ENCODE results near the gene MICALL1.
"Not testable (repeated sequence)": the region's sequence is repeated elsewhere in the genome, so short reads cannot be mapped to it uniquely, and the experiment has no call there.

MICALL1 gene

DNA sequence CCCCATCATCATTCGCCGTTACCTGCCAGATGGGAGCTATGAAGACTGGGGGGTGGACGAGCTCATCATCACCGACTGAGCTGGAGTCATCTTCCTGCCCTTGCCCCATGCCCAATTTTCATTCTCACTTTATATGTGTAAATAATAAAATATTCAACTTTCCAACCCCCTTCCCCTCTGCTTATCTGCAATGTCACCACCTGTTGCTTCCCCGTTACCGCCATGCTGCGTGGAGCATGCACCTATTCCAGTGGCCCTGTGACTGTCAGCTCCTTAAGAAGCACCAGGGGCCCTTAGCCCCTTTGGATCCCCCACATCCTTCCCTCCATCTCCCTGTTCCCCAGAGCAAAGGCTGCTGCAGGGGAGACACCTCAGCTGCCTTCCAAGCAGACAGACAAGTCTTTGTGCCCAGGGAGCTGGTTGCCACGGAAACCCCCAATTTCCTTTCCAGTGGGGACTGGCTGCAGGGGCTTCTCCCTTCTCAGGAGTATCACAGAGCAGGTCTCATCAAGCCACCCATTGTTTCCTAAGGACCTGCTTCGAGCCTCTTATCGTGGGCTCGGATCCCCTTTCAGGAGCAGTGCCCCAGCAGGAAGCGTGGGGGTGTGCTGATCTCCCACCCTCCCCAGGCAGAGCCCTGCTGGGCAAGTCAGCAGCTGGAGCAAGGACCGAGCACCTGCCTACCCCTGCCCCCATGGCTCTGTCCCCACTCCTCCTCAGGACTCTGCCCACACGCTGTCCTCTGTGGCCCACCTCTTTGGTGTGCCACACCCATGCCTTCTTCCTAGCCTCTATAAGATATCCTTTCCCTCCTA, 61.7 kb downstream of the MICALL1 start:
- H3K27ac ChIP-seq (ENCODE audit: low read length) = no peak overlapping the region

DNA sequence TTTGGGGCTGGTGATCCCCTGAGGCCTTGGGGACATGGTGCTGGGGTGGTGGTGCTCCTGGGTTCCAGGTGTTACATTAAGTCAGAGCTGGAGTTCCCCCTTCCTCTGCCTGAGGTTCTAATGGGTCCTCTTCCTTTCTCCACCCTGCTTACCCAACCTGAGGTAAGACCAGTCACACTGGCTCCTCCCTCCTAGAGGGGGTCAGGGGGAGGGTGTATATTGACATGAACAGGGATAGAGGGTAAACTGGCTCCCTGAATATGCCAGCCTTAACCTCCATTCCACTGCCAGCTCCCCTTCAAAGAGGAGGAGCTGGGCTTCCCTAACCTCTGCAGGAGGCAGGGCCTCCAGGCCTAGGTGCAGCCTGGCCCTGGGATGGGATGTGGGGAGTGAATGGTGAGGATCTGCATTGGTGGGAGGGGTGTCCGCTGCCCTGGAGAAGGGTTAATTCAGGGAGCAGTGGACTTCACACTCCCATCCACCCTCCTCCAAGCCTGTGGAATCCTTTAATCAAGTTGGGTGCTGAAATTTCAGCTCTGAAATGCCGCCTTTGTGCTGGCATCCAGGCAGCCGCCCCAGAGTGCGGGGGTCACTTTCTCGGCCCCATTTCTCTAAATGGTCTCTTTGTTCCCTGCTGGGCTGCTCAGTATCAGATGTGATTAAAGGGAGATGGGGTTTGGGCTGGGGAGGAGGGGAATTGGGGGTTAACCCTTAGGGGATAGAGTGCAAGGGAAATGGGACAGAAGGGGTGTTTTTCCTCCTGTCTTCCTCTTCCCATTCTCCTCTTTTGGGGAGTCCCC, 62.6 kb downstream of the MICALL1 start:
- Histone ChIP-seq H3K4me1 (ENCODE audit: control insufficient read depth in 1 of 2, insufficient read depth in 2 of 2, low read length in 2 of 2) (peaks cover 0 to 18% of the 10 kb centered on the region in 2 donors), H3K9me3 (ENCODE audit: control insufficient read depth in 1 of 2, low read length in 2 of 2) (no peaks in the 10 kb centered on the region), H3K27me3 (ENCODE audit: low read depth, low read length) (no peaks in the 10 kb centered on the region), H3K4me3 (ENCODE audit: low read depth in 1 of 2, low read length in 2 of 2) (no peak overlapping the region), H3K27ac (ENCODE audit: low read length) (no peak overlapping the region), H3K36me3 (ENCODE audit: control insufficient read depth in 1 of 2, insufficient read depth in 2 of 2, low read length in 2 of 2) (peaks cover 20 to 26% of the 10 kb centered on the region in 2 donors)

More for the DNA sequence above, 61.7 kb downstream of the MICALL1 start:
- peaks cover 23 to 34% of the 10 kb centered on the region in 2 donors for H3K36me3 ChIP-seq (ENCODE audit: control insufficient read depth in 1 of 2, insufficient read depth in 2 of 2, low read length in 2 of 2)
- H3K4me1 ChIP-seq (ENCODE audit: control insufficient read depth in 1 of 2, insufficient read depth in 2 of 2, low read length in 2 of 2) = peaks cover 0 to 17% of the 10 kb centered on the region in 2 donors
- no peaks in the 10 kb centered on the region for H3K27me3 ChIP-seq (ENCODE audit: low read depth, low read length)
- H3K4me3 ChIP-seq (ENCODE audit: low read depth in 1 of 2, low read length in 2 of 2) = no peak overlapping the region
- H3K9me3 ChIP-seq (ENCODE audit: control insufficient read depth in 1 of 2, low read length in 2 of 2) = no peaks in the 10 kb centered on the region

DNA sequence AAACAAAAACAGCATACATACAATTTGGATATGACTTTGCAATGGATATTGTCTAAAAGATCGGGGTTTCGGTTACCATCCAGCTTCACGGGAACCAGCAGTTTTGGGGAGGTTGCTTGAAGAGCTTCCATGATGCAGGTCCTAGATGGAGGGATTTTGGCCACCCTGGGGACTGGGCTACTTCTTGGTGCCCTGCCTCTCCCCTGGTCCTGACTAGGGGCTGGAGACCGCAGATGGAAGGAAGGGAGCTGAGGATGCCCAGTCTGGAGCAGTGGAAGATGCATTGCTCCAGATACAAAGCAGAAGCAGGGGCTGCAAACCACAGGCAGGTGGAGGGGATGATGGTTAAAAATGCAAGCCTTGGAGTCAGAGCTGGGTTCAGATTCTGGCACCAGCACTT, 64.8 kb downstream of the MICALL1 start:
- H3K9me3 ChIP-seq (ENCODE audit: control insufficient read depth in 1 of 2, low read length in 2 of 2) = no peaks in the 10 kb centered on the region
- H3K27me3 ChIP-seq (ENCODE audit: low read depth, low read length) = no peaks in the 10 kb centered on the region
- H3K4me1 ChIP-seq (ENCODE audit: control insufficient read depth in 1 of 2, insufficient read depth in 2 of 2, low read length in 2 of 2) = peaks cover 0 to 14% of the 10 kb centered on the region in 2 donors
- H3K36me3 ChIP-seq (ENCODE audit: control insufficient read depth in 1 of 2, insufficient read depth in 2 of 2, low read length in 2 of 2) = peaks cover 20 to 27% of the 10 kb centered on the region in 2 donors
- H3K27ac ChIP-seq (ENCODE audit: low read length) = no peak overlapping the region
- H3K4me3 ChIP-seq (ENCODE audit: low read depth in 1 of 2, low read length in 2 of 2) = no peak overlapping the region

DNA sequence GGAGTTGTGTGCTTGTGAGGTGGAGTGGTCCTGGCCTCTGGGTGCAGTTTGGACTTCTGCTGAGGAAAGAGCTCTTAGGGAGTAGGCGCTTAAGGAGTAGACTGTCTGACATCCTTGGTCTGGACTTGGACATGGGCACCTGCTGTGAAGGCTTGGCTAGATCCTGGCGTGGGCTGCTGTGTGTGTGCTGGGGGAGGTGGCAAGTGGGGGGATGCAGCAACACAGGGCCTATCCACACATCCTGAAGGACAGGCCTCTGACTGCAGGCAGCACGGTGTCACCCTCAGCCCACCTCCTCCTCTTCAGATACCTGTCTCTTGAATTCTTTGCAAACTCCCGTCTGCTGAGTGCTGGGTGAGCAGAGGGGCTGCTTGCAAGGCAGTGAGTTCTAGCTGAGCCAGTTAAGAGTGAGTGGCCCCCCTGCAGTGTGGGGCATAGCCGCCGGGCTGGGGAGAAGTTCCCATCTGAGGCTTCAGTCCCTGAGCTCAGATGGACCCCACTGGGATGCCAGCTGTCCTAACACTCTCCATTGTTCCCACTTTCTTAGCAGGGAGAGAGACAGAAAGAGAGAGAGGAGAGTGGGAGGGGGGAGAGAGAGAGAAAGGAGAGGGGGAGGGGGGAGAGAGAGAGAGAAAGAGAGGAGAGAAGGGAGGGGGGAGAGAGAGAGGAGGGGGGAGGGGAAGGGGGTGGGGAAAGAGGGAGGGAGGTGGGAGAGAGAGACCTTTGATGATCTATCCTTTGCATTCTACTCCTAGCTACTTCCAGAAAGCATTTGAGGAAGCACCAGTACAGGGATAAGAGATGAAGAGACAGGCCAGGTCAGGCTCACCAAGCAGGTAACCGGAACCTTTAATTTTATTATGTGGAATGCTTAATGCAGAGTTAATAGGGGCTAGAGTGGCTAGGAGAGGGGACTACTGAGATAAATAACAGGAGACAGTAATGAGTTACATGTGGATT, 65.7 kb downstream of the MICALL1 start:
- Histone ChIP-seq H3K4me3 (ENCODE audit: low read depth in 1 of 2, low read length in 2 of 2) (no peak overlapping the region), H3K27ac (ENCODE audit: low read length) (no peak overlapping the region), H3K36me3 (ENCODE audit: control insufficient read depth in 1 of 2, insufficient read depth in 2 of 2, low read length in 2 of 2) (peaks cover 17 to 31% of the 10 kb centered on the region in 2 donors), H3K9me3 (ENCODE audit: control insufficient read depth in 1 of 2, low read length in 2 of 2) (no peaks in the 10 kb centered on the region), H3K4me1 (ENCODE audit: control insufficient read depth in 1 of 2, insufficient read depth in 2 of 2, low read length in 2 of 2) (peaks cover 0 to 7% of the 10 kb centered on the region in 2 donors), H3K27me3 (ENCODE audit: low read depth, low read length) (no peaks in the 10 kb centered on the region)

DNA sequence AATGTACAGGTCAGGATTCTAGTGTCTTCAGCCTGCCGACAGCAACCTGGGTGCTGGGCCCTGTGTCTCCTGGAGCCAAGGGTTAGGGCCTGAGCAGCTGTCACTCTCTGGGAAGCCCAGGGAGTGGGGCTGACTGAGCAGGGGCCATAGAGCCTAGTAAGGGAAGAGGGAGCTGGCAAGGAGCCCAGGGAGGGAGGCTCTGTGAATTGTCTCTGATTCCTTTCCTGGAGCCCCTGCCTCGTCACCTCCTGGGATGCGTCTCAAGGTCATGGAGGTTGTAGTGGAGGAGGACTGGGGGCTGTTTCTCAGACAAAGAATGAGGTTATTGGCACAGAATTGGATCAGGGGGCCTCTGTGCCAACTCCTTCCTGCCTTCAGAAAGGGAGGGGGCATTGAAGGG, 66.4 kb downstream of the MICALL1 start:
- Histone ChIP-seq H3K4me1 (ENCODE audit: control insufficient read depth in 1 of 2, insufficient read depth in 2 of 2, low read length in 2 of 2) (peaks cover 0 to 7% of the 10 kb centered on the region in 2 donors), H3K4me3 (ENCODE audit: low read depth in 1 of 2, low read length in 2 of 2) (no peak overlapping the region), H3K27ac (ENCODE audit: low read length) (no peak overlapping the region), H3K27me3 (ENCODE audit: low read depth, low read length) (no peaks in the 10 kb centered on the region), H3K9me3 (ENCODE audit: control insufficient read depth in 1 of 2, low read length in 2 of 2) (no peaks in the 10 kb centered on the region), H3K36me3 (ENCODE audit: control insufficient read depth in 1 of 2, insufficient read depth in 2 of 2, low read length in 2 of 2) (peaks cover 9 to 25% of the 10 kb centered on the region in 2 donors)

DNA sequence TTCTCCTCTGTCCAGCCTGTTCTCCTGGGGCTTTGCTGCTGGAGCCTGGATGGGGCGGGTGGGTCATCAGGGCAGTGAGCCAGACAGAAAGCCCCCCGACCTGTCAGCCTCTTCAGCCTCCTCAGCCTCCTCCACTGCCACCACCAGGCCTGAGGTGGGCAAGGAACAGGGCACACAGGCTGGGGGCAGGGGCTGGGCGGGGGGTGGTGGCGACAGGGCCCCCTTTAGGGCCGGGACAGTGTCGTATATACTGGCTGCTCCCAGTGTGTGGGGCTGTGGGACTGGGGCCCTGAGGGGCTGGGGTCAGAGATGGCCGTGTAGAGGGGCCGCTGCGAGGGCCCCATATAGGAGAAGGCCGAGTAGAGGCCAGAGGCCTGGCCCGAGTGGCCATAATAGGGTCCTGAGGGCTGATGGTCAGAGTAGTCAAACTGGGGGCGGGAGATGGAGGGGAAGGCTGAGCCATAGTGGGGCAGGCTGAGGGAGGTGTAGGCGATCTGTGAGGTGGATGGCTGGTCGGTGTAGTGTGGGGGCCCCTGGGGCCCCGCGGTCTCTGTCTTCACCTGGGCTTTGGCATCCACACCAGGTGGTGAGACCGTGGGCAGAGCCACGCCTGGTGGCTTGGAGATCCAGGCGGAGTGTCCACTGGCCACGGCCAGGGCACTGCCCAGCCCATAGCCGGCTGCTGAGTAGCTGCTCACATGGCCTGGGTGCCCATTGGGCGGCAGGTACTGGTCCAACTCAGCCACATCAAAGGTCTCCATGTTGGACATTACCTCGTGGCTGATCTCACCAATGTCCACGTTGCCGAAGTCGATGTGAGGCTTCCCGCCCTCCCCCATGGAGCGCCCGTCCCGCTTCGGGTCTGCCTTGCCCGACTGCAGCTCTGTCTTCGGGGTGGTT, 67.4 kb downstream of the MICALL1 start:
- H3K27ac ChIP-seq (ENCODE audit: low read length) = no peak overlapping the region
- H3K9me3 ChIP-seq (ENCODE audit: control insufficient read depth in 1 of 2, low read length in 2 of 2) = no peaks in the 10 kb centered on the region
- H3K36me3 ChIP-seq (ENCODE audit: control insufficient read depth in 1 of 2, insufficient read depth in 2 of 2, low read length in 2 of 2) = peaks cover 2 to 24% of the 10 kb centered on the region in 2 donors
- peaks cover 0 to 7% of the 10 kb centered on the region in 2 donors for H3K4me1 ChIP-seq (ENCODE audit: control insufficient read depth in 1 of 2, insufficient read depth in 2 of 2, low read length in 2 of 2)
- H3K4me3 ChIP-seq (ENCODE audit: low read depth in 1 of 2, low read length in 2 of 2) = no peak overlapping the region
- no peaks in the 10 kb centered on the region for H3K27me3 ChIP-seq (ENCODE audit: low read depth, low read length)

DNA sequence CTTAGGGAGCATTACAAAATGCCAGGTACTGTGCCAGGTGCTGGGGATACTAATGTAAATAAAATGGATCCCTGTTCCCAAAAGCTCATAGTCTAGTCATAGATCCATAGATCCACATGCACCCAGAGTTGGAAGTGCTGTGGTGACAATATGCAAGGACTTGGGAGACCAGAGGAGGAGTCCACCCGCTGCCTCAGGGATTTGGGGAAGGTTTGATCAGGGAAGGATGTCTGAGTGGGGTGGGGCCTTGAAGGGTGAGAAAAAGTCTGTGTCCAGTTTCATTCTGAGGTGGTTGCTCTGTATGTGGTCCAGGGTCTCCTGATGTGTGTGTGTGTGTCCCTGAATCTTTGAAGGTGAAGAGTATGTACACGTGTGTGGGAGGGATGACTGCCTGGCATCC, 69.1 kb downstream of the MICALL1 start:
- Histone ChIP-seq H3K27ac (ENCODE audit: low read length) (no peak overlapping the region), H3K36me3 (ENCODE audit: control insufficient read depth in 1 of 2, insufficient read depth in 2 of 2, low read length in 2 of 2) (peaks cover 0 to 19% of the 10 kb centered on the region in 2 donors), H3K4me1 (ENCODE audit: control insufficient read depth in 1 of 2, insufficient read depth in 2 of 2, low read length in 2 of 2) (peaks cover 0 to 7% of the 10 kb centered on the region in 2 donors)

DNA sequence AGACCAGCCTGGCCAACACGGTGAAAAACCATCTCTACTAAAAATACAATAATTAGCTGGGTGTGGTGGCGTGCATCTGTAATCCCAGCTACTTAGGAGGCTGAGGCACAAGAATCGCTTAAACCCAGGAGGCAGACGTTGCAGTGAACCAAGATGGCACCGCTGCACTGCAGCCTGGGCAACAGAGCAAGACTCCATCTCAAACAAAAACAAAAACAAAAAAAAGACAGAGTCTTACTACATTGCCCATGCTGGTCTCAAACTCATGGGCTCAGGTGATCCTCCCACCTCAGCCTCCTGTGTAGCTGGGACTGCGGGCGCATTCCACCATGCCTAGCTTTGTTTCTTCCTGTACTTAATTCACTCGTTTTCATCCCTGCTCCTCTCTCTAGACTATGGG, 69.9 kb downstream of the MICALL1 start:
- not testable (repeated sequence) for H3K27ac ChIP-seq (ENCODE audit: low read length); H3K4me1 ChIP-seq (ENCODE audit: control insufficient read depth in 1 of 2, insufficient read depth in 2 of 2, low read length in 2 of 2); H3K27me3 ChIP-seq (ENCODE audit: low read depth, low read length); H3K9me3 ChIP-seq (ENCODE audit: control insufficient read depth in 1 of 2, low read length in 2 of 2); H3K4me3 ChIP-seq (ENCODE audit: low read depth in 1 of 2, low read length in 2 of 2)
- peaks cover 0 to 19% of the 10 kb centered on the region in 2 donors for H3K36me3 ChIP-seq (ENCODE audit: control insufficient read depth in 1 of 2, insufficient read depth in 2 of 2, low read length in 2 of 2)

More for the DNA sequence above, 69.1 kb downstream of the MICALL1 start:
- H3K4me3 ChIP-seq (ENCODE audit: low read depth in 1 of 2, low read length in 2 of 2) = no peak overlapping the region
- no peaks in the 10 kb centered on the region for H3K9me3 ChIP-seq (ENCODE audit: control insufficient read depth in 1 of 2, low read length in 2 of 2)
- H3K27me3 ChIP-seq (ENCODE audit: low read depth, low read length) = no peaks in the 10 kb centered on the region

DNA sequence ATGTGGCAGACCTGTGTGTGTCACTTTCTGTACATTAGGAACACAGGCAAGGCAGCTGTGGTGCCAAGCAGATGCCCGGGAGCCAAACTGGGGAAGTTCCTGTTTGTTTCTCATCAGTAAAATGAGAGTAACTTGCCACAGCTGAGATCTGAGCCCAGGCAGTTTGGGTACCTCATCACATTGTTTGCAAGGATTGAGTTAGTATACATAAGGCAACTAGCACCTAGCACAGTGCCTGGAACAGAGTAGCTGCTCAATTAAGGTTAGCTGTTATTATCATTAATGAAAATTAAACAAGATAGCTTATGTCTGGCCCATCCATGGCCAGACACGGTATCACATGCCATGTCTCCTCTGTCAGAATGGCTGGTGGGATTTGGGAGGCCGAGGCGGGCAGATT, 70.5 kb downstream of the MICALL1 start:
- peaks cover 0 to 19% of the 10 kb centered on the region in 2 donors for H3K36me3 ChIP-seq (ENCODE audit: control insufficient read depth in 1 of 2, insufficient read depth in 2 of 2, low read length in 2 of 2)
- H3K27me3 ChIP-seq (ENCODE audit: low read depth, low read length) = no peaks in the 10 kb centered on the region
- H3K4me1 ChIP-seq (ENCODE audit: control insufficient read depth in 1 of 2, insufficient read depth in 2 of 2, low read length in 2 of 2) = peaks cover 0 to 7% of the 10 kb centered on the region in 2 donors
- no peaks in the 10 kb centered on the region for H3K9me3 ChIP-seq (ENCODE audit: control insufficient read depth in 1 of 2, low read length in 2 of 2)
- H3K27ac ChIP-seq (ENCODE audit: low read length) = no peak overlapping the region
- no peak overlapping the region for H3K4me3 ChIP-seq (ENCODE audit: low read depth in 1 of 2, low read length in 2 of 2)

DNA sequence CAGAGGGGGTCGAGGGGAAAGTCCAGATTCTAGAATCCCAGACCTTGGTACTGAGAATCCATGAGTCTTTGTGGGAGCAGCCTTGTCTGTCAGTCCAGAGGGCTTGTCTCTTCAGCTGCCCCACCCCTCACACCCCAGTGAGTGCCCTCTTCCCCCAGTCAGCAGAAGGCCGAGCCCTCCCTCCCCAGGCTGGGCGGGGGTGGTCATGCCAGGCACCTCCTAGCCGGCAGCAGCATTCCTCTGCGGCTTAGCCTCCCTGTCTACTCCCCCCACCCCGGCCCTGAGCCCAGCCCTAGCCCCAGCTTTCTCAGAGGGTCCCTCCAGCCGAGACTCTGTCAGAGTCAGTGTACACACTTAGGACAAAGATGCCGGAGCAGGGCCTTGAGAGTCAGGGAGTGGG, 73.7 kb downstream of the MICALL1 start:
- Histone ChIP-seq H3K27ac (ENCODE audit: low read length) (no peak overlapping the region), H3K36me3 (ENCODE audit: control insufficient read depth in 1 of 2, insufficient read depth in 2 of 2, low read length in 2 of 2) (peaks cover 0 to 16% of the 10 kb centered on the region in 2 donors), H3K4me1 (ENCODE audit: control insufficient read depth in 1 of 2, insufficient read depth in 2 of 2, low read length in 2 of 2) (no peaks in the 10 kb centered on the region), H3K27me3 (ENCODE audit: low read depth, low read length) (no peaks in the 10 kb centered on the region), H3K4me3 (ENCODE audit: low read depth in 1 of 2, low read length in 2 of 2) (no peak overlapping the region), H3K9me3 (ENCODE audit: control insufficient read depth in 1 of 2, low read length in 2 of 2) (no peaks in the 10 kb centered on the region)

All from muscle layer of duodenum (tissue), 2 donors.